ENCODE measurements around the gene HOXD11.

The HOXD11 gene

DNA sequence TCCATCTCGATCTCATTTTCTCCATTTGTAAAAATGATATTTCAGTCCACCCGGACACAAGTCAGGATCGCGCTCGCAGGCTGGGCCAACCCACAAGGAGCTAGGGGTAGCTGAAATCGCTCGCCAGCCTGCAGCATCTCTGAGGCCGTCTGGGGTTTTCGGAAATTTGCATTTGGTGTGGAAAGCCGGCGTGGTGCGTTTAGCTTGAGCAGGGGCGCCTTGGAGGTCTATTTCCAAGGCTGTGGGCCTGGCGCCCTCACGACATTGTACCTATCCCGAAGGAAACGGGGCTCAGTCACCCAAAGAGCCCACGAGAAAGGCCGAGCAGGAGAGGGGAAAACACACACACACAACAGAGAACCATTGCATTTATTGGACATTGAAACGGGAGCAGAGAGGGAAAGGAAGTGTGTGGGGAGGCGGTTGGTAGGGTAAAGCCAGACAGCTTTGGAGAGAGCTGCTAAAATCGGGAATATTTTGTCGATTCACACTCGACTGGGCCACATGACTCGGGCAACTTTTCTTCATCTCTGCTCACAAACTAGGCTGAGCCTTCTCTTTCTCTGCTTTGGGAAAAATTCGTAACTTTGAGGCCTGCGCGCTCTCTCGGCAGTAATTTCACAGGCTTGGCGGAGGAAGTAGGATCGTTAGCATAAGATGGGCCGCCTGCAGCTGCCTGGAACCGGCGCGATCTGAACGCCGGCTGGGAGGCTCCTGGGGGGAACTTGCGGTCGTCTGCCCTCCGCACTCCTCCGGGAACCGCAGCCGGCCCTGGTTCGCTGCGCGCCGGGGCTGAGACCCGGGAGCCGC lies 21.3 kb downstream of the HOXD11 start:
- peak overlapping the region; percentile 40 to 68 for H3K4me3 ChIP-seq (ENCODE audit: low read depth in 1 of 2, low read length in 2 of 2)
- H3K9ac ChIP-seq (ENCODE audit: low read length): peak overlapping the region; percentile 66
- no peaks in the 10 kb centered on the region for H3K36me3 ChIP-seq (ENCODE audit: insufficient read depth, low read length)
- H3K27ac ChIP-seq (ENCODE audit: low read depth, low read length): peak overlapping the region; percentile 74
- H3K9me3 ChIP-seq (ENCODE audit: low read length): no peaks in the 10 kb centered on the region
- H3K4me1 ChIP-seq (ENCODE audit: insufficient read depth, low read length): peaks cover 34% of the 10 kb centered on the region
- H3K27me3 ChIP-seq (ENCODE audit: control insufficient read depth in 1 of 2, insufficient read depth in 2 of 2, low read length in 2 of 2): peaks cover 0 to under 1% of the 10 kb centered on the region in 2 donors

DNA sequence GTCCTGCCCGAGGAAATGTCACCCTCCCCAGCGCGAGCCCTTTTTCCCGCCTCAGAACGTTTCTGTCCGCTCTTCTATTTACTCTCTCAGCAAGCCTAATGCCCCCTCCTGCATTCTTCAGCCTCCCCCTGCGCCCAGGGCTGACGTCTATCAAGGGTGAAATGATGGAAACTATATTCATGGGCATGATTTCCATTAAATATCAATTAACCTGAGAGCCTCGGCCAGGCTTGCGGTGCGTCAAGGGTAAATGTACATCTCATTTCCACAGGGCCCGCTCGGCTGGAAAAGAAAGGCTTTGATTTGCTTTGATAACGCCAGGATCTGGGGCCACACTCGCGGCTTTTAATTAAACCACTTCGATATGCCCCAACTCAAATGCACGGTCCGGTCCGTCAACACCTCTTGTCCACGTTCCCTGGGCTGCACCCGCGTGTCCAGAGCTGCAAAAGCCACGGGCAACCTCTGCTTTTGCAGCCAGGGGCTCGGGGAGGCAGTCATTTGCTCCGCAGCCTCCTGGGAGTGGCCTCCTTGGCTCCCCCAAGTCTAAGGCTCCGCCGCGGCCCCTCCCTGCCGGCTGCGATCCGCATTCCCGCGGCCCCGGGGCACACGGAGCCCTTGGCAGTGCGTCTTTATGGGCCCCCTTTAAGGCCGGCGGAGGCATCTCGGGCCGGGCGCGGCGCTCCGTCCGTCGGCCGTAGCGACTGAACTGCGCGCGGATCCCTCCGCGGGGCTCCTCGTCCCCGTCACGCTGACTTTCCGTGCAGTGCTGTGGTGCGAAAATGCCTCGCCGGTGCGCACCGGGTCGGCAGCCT lies 22.1 kb downstream of the HOXD11 start, which contains the start of gene HOXD8:
TSS of gene HOXD8 (plus strand) at position 724 of the 815 bp plus-strand sequence. CDS start 662 bp downstream, outside the sequence.
- Histone ChIP-seq H3K9me3 (ENCODE audit: low read length) (no peaks in the 10 kb centered on the region), H3K9ac (ENCODE audit: low read length) (peak within 1 kb of the TSS; percentile 66), H3K4me3 (ENCODE audit: low read depth in 1 of 2, low read length in 2 of 2) (peak within 1 kb of the TSS; percentile 53 to 68), H3K27ac (ENCODE audit: low read depth, low read length) (peak within 1 kb of the TSS; percentile 96), H3K4me1 (ENCODE audit: insufficient read depth, low read length) (peaks cover 38% of the 10 kb centered on the region), H3K36me3 (ENCODE audit: insufficient read depth, low read length) (no peaks in the 10 kb centered on the region), H3K27me3 (ENCODE audit: control insufficient read depth in 1 of 2, insufficient read depth in 2 of 2, low read length in 2 of 2) (no peaks in the 10 kb centered on the region)

DNA sequence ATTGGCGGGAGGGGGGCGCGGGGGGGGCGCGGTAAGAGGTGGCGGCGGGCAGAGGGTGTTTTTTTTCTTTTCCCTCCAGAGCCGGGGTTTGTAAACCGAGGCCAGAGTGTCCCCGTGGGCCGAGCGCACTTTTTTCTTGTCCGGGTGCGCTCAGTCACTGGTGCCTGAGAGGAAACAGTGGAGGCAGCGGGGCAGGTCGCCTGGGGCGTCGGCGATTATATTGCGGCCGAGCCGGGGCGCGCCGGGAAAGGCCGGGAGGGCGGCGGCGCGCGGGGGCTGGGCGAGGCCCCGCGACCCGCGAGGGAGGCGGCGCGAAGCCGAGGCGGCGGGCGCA lies 22.7 kb downstream of the HOXD11 start:
- peaks cover 40% of the 10 kb centered on the region for H3K4me1 ChIP-seq (ENCODE audit: insufficient read depth, low read length)
- H3K27me3 ChIP-seq (ENCODE audit: control insufficient read depth in 1 of 2, insufficient read depth in 2 of 2, low read length in 2 of 2): no peaks in the 10 kb centered on the region
- no peak overlapping the region for H3K9ac ChIP-seq (ENCODE audit: low read length)
- no peaks in the 10 kb centered on the region for H3K36me3 ChIP-seq (ENCODE audit: insufficient read depth, low read length)
- H3K4me3 ChIP-seq (ENCODE audit: low read depth in 1 of 2, low read length in 2 of 2): peak overlapping the region in 1 of 2 donors; percentile 40
- H3K27ac ChIP-seq (ENCODE audit: low read depth, low read length): peak overlapping the region; percentile 74
- H3K9me3 ChIP-seq (ENCODE audit: low read length): no peaks in the 10 kb centered on the region

DNA sequence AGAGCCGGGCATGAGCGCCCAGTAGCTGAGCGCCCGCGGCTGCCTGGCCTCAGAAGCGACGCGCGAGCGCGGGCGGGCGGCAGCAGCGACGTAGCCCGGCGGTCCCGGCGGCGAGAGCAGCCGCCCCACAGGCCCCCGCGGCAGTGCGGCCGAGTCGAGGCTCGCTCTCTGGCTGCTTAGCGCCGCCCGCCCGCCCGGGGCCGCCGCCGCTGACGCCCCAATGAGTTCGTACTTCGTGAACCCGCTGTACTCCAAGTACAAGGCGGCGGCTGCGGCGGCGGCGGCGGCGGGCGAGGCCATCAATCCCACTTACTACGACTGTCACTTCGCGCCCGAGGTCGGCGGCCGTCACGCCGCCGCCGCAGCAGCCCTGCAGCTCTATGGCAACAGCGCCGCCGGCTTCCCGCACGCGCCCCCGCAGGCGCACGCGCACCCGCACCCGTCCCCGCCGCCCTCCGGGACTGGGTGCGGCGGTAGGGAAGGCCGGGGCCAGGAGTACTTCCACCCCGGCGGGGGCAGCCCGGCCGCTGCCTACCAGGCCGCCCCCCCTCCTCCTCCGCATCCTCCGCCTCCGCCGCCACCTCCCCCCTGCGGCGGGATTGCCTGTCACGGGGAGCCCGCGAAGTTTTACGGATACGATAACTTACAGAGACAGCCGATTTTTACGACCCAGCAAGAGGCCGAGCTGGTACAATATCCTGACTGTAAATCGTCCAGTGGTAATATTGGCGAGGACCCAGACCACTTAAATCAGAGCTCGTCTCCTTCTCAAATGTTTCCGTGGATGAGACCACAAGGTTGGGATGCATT lies 23.3 kb downstream of the HOXD11 start:
- Histone ChIP-seq H3K9ac (ENCODE audit: low read length) (peak overlapping the region; percentile 73), H3K4me3 (ENCODE audit: low read depth in 1 of 2, low read length in 2 of 2) (peak overlapping the region; percentile 53 to 61), H3K9me3 (ENCODE audit: low read length) (no peaks in the 10 kb centered on the region), H3K27ac (ENCODE audit: low read depth, low read length) (peak overlapping the region; percentile 96), H3K27me3 (ENCODE audit: control insufficient read depth in 1 of 2, insufficient read depth in 2 of 2, low read length in 2 of 2) (no peaks in the 10 kb centered on the region), H3K4me1 (ENCODE audit: insufficient read depth, low read length) (peaks cover 45% of the 10 kb centered on the region), H3K36me3 (ENCODE audit: insufficient read depth, low read length) (no peaks in the 10 kb centered on the region)

DNA sequence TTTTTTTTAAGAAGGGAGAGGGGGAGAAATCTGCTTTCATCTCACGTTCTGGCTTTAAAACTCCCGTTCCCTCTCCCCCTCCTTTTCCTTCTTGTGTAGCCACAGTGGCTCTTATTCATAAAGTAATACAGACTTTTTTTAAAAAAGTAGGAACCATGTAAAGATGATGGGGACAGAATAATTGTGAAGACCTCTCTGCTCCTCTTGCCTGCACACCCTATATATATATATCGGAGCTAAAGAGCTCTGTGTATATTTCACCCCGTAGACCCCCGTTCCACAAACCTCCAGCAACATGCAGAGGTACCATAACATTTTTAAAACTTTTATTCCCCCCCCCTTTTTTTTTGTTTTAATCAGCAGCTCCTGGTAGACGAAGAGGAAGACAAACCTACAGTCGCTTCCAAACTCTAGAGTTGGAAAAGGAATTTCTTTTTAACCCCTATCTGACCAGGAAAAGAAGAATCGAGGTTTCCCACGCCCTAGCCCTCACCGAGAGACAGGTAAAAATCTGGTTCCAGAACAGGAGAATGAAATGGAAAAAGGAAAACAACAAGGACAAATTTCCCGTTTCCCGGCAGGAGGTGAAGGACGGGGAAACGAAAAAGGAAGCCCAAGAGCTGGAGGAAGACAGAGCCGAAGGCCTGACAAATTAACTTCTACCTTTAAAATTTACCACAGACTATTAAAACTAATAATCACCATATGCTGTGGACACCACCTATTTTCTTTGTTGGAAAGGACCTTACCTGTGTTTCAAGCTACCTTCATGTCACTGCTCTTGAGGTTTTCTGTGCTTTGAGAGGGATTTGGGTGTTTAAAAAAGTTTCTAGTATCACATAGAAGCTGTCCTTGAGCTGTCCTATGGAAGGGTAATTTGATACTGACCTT lies 24.1 kb downstream of the HOXD11 start:
- Histone ChIP-seq H3K9me3 (ENCODE audit: low read length) (no peaks in the 10 kb centered on the region), H3K27me3 (ENCODE audit: control insufficient read depth in 1 of 2, insufficient read depth in 2 of 2, low read length in 2 of 2) (peaks cover 0 to under 1% of the 10 kb centered on the region in 2 donors), H3K4me3 (ENCODE audit: low read depth in 1 of 2, low read length in 2 of 2) (peak overlapping the region; percentile 53 to 61), H3K4me1 (ENCODE audit: insufficient read depth, low read length) (peaks cover 45% of the 10 kb centered on the region), H3K9ac (ENCODE audit: low read length) (peak overlapping the region; percentile 73), H3K36me3 (ENCODE audit: insufficient read depth, low read length) (no peaks in the 10 kb centered on the region), H3K27ac (ENCODE audit: low read depth, low read length) (peak overlapping the region; percentile 96)

DNA sequence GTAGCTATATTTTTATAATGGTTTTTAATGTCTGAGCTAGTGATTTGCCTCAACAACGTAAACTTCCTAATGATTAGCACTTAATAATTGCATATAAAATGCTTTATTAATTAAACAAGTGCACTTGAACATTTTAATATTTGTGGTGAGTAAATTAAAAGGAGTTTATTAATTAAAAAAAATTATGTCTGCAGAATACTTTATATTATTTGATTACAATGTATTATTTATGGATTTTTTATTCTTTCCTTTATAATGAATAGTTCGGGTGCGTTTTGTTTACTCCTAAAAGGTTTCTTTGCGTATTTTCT lies 24.7 kb downstream of the HOXD11 start:
- peak overlapping the region; percentile 73 for H3K9ac ChIP-seq (ENCODE audit: low read length)
- no peaks in the 10 kb centered on the region for H3K9me3 ChIP-seq (ENCODE audit: low read length)
- H3K27me3 ChIP-seq (ENCODE audit: control insufficient read depth in 1 of 2, insufficient read depth in 2 of 2, low read length in 2 of 2): peaks cover 0 to 6% of the 10 kb centered on the region in 2 donors
- H3K36me3 ChIP-seq (ENCODE audit: insufficient read depth, low read length): no peaks in the 10 kb centered on the region
- H3K27ac ChIP-seq (ENCODE audit: low read depth, low read length): peak overlapping the region; percentile 96
- H3K4me1 ChIP-seq (ENCODE audit: insufficient read depth, low read length): peaks cover 43% of the 10 kb centered on the region
- H3K4me3 ChIP-seq (ENCODE audit: low read depth in 1 of 2, low read length in 2 of 2): peak overlapping the region; percentile 38 to 75

DNA sequence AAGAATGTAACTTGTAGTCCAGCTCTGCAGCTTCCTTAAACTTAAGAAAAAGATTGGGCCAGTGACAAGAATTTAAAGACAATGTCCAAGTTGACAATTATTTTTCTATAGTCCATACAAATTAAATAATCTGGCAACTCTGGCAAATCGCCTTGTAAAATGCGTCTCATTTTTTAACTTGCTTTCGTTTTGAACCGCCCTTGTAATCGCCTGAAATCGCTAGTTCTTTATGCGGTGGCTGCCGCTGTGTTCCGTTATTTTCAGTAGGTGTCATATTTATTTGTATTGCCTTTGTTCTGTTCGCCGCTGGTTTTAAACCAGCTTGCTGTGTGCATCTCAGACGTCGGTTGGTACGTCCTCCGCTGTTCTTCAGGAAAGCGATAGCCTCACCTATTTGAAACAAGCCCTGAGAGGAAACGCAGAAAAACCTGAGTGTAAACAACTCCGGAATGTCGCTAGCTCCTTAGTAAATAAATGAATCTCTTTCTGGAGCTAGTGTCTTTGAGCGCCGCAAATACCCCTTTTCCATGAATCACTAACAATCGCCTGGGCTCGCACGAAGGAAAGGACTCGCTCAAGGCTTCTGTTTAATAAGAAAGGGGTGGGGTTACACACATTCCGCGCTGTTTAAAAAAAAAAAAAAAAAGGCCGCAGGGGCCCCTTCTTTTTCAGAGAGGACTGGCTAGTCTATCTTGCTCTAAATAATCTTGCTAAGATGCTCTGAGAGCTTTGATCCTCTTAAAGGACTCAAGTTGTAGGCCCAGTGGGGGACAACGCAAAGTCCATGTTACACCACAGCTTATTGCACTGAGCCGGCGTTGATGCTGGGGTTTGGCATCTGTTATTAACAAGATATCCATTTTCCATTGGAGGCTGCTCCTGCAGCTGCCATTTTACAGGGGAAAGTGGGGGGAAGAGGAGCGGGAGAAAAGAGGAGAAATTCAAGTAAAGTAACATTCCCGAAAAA lies 25.4 kb downstream of the HOXD11 start:
- H3K9ac ChIP-seq (ENCODE audit: low read length): peak overlapping the region; percentile 59
- peaks cover 43% of the 10 kb centered on the region for H3K4me1 ChIP-seq (ENCODE audit: insufficient read depth, low read length)
- peaks cover 0 to 6% of the 10 kb centered on the region in 2 donors for H3K27me3 ChIP-seq (ENCODE audit: control insufficient read depth in 1 of 2, insufficient read depth in 2 of 2, low read length in 2 of 2)
- H3K36me3 ChIP-seq (ENCODE audit: insufficient read depth, low read length): no peaks in the 10 kb centered on the region
- no peaks in the 10 kb centered on the region for H3K9me3 ChIP-seq (ENCODE audit: low read length)
- H3K4me3 ChIP-seq (ENCODE audit: low read depth in 1 of 2, low read length in 2 of 2): peak overlapping the region; percentile 38 to 75
- H3K27ac ChIP-seq (ENCODE audit: low read depth, low read length): peak overlapping the region; percentile 96

DNA sequence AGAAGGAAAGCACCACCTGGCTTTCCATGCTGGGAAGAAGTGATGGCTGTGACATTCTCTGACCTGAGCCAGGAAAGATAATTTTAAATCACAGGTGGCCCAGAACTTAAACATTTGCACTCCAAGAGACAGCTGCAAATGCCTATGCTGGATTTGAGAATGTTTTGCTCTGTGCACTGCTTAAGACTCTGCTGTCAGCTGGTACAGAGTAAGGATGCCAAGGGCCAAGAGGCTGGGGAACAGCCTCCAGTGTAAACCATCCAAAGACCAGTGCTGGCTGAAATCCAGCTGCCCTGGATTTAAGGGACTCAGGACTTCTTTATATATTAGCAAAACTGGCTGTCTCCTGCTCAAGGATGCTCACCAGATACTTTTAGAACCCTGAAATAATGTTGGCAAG lies 26.3 kb downstream of the HOXD11 start:
- Histone ChIP-seq H3K9ac (ENCODE audit: low read length) (peak overlapping the region; percentile 59), H3K36me3 (ENCODE audit: insufficient read depth, low read length) (no peaks in the 10 kb centered on the region), H3K9me3 (ENCODE audit: low read length) (no peaks in the 10 kb centered on the region), H3K4me3 (ENCODE audit: low read depth in 1 of 2, low read length in 2 of 2) (peak overlapping the region in 1 of 2 donors; percentile 75), H3K4me1 (ENCODE audit: insufficient read depth, low read length) (peaks cover 37% of the 10 kb centered on the region), H3K27ac (ENCODE audit: low read depth, low read length) (peak overlapping the region; percentile 96), H3K27me3 (ENCODE audit: control insufficient read depth in 1 of 2, insufficient read depth in 2 of 2, low read length in 2 of 2) (peaks cover 0 to 6% of the 10 kb centered on the region in 2 donors)

DNA sequence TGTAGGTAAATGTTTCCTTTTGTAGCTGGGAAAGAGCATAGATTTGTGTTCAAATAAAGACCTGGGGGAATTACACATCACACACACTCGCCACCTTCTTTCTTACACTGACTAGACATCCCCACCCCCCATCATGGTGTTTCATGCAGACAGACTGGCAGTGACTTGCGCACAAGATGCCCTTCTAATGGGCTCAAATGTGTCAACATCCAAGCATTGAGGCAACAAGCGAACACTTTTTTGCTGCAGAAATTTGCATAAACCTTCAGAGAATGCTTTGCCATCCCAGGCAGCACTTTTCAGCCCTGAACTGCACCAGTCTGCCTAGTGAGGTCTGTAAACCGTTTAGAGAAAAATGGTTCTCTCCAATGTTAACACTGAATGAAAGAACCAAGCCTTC lies 27.0 kb downstream of the HOXD11 start:
- H3K36me3 ChIP-seq (ENCODE audit: insufficient read depth, low read length): no peaks in the 10 kb centered on the region
- peaks cover 0 to 6% of the 10 kb centered on the region in 2 donors for H3K27me3 ChIP-seq (ENCODE audit: control insufficient read depth in 1 of 2, insufficient read depth in 2 of 2, low read length in 2 of 2)
- no peaks in the 10 kb centered on the region for H3K9me3 ChIP-seq (ENCODE audit: low read length)
- no peak overlapping the region for H3K4me3 ChIP-seq (ENCODE audit: low read depth in 1 of 2, low read length in 2 of 2)
- H3K9ac ChIP-seq (ENCODE audit: low read length): no peak overlapping the region
- H3K27ac ChIP-seq (ENCODE audit: low read depth, low read length): peak overlapping the region; percentile 96
- H3K4me1 ChIP-seq (ENCODE audit: insufficient read depth, low read length): peaks cover 36% of the 10 kb centered on the region

DNA sequence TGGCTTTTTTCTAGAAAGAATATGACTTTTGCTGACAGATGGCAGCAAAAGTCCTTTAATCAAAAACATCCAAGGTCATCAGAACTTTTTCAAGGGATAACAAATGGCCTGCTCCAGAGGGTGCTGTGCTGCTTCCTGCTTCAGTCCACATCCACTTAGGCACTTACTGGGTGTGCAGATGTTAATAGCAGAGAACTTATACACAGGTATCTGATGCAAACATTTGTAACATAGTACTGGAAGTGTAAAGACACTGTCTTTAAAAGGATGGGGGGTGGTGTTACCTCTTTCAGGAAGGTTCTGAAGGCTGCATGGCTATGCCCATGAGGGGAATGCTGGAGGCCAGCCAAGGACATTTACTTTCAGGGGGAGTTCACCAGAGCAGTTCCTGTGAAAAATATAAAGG lies 28.0 kb downstream of the HOXD11 start:
- H3K36me3 ChIP-seq (ENCODE audit: insufficient read depth, low read length): no peaks in the 10 kb centered on the region
- no peaks in the 10 kb centered on the region for H3K9me3 ChIP-seq (ENCODE audit: low read length)
- peak overlapping the region in 1 of 2 donors; percentile 73 for H3K4me3 ChIP-seq (ENCODE audit: low read depth in 1 of 2, low read length in 2 of 2)
- peaks cover 0 to 6% of the 10 kb centered on the region in 2 donors for H3K27me3 ChIP-seq (ENCODE audit: control insufficient read depth in 1 of 2, insufficient read depth in 2 of 2, low read length in 2 of 2)
- H3K4me1 ChIP-seq (ENCODE audit: insufficient read depth, low read length): peaks cover 36% of the 10 kb centered on the region
- no peak overlapping the region for H3K9ac ChIP-seq (ENCODE audit: low read length)
- H3K27ac ChIP-seq (ENCODE audit: low read depth, low read length): peak overlapping the region; percentile 96

Data from muscle layer of colon (tissue), 2 donors.